Ovary (tissue), 9 donors: ENCODE data around the gene HIVEP1. TPM values are rescaled to one million over a fixed set of nuclear protein-coding genes. Genes with fewer than 3 reads are reported as not detected.

Experiments used
- DNase-seq, 5 donors: peaks; one replicate each; pipeline ENCODE4 v3.0.0-alpha.2; 2019 to 2020
- H3K27ac ChIP-seq, 2 donors: fragments of 200-600 bp; one replicate each; pipeline versions ENCODE4 v1.5.1 to v1.8.0; 2019 to 2022
- H3K27me3 ChIP-seq: fragments of 200-600 bp; one replicate; pipeline ENCODE4 v1.8.0; 2022
- H3K36me3 ChIP-seq: fragments of 200-600 bp; sonication (generic); one replicate; pipeline ENCODE4 v1.5.1; 2019
- H3K4me1 ChIP-seq: one replicate; pipeline ENCODE4 v1.8.1; 2013; ENCODE audit warnings: mild to moderate bottlenecking, moderate library complexity; ENCODE audit not compliant: insufficient read depth
- H3K4me3 ChIP-seq: fragments of 200-600 bp; sonication (generic); one replicate; pipeline ENCODE4 v1.5.1; 2017
- H3K9me3 ChIP-seq, 2 donors: fragments of 200-600 bp in 1 of 2; sonication (generic) in 1 of 2; one replicate each; pipeline versions ENCODE4 v1.5.1 to v1.8.1; 2013 to 2019; ENCODE audit warnings: mild to moderate bottlenecking in 1 of 2, moderate library complexity in 1 of 2
- EP300 ChIP-seq: sonication (generic); formaldehyde crosslinking; IDR thresholded peaks from one replicate; pipeline ENCODE4 v1.6.1; 2017; ENCODE audit warnings: antibody characterized with exemption
- POLR2A ChIP-seq: fragments of 450-650 bp; IDR thresholded peaks from one replicate; pipeline ENCODE4 v1.6.1; 2017; ENCODE audit warnings: antibody characterized with exemption, mild to moderate bottlenecking, moderate library complexity
- WGBS, 3 donors: extraction: QIAGEN DNeasy Blood & Tissue Kit in 1 of 3; methylation state at CpG; one replicate each; pipeline versions ENCODE4 v1.1.5 to v1.1.7; 2013 to 2017; 5-methylcytosine and 5-hydroxymethylcytosine counted together
- intact Hi-C, 4 donors: fragments of 100-400 bp; cut with DNase I; formaldehyde crosslinking; loops; one replicate each; pipeline versions ENCODE4 v1.11.0 to v1.15.1; 2022 to 2023
- polyA plus RNA-seq, 2 donors: library from polyadenylated mRNA; stranded (reverse); fragments of 200-250 nt in 1 of 2; fragments of 350-450 nt in 1 of 2; fragmentation: Illumina TruSeq in 1 of 2; extraction: RNeasy Lipid Tissue Mini Kit (QIAGEN cat#74804) in 1 of 2; gene quantifications; one replicate each; pipeline ENCODE4 v1.2.3, GENCODE V29; 2013 to 2014
- total RNA-seq, 7 donors: library from RNA; depleted of rRNA in 2 of 7; stranded (reverse); fragments of >200 nt in 2 of 7; fragmentation: NEBNext Ultra II Directional in 3 of 7; extraction: Animal tissue kit (Norgen Biotek cat#: 25700) in 3 of 7; gene quantifications; one replicate each; pipeline versions ENCODE4 v1.1.0 to v1.2.4, GENCODE V29; 2016 to 2023
- TF ChIP-seq, protein P1 (sequence below), 3 donors: fragments of 450-650 bp in 2 of 3; fragments of 200-600 bp in 1 of 3; IDR thresholded peaks; one replicate each; pipeline versions ENCODE4 v1.5.1 to v1.8.0; 2016 to 2022; ENCODE audit warnings: antibody characterized with exemption in 3 of 3, mild to moderate bottlenecking in 1 of 3
- donor health status: DM: no; HTN: no; CAD: no; lungs with moderate emphysema.
- donor health status: DM: no; HTN: no; CAD: no.
- donor health status: Bipolar disorder and iron deficiency.
- donor health status: DM: yes; HTN: yes; CAD: no.
- donor health status: DM: no; HTN: no; CAD: no.
- donor health status: DM: yes; HTN: yes; CAD: no.

Gene HIVEP1
- total and polyA plus RNA-seq, 9 donors, result 11.9 to 45.0 (median 27.0) TPM

DNA sequence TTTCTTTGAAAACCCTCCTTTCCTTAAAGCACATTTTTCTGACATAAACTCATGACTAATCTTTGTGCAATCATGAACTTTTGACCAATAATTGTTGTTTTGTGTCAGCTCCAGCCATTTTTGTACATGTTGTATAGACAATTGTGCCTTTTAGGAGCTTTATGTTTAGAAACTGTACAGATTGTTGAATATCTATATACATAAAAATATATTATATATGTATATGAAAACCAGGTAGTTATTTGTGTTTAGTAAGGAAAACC is 152.3 kb downstream of the HIVEP1 start:
- no peak overlapping the region for H3K4me3 ChIP-seq
- H3K36me3 ChIP-seq, result no peaks in the 10 kb centered on the region
- no peak overlapping the region for H3K27ac ChIP-seq
- H3K27me3 ChIP-seq, result no peaks in the 10 kb centered on the region
- peaks cover 2% of the 10 kb centered on the region for H3K4me1 ChIP-seq
- H3K9me3 ChIP-seq, result no peaks in the 10 kb centered on the region
- intact Hi-C loops, result no loop called here
- TF ChIP-seq POLR2A (no peak), EP300 (no peak)
- TF ChIP-seq, protein P1, sequence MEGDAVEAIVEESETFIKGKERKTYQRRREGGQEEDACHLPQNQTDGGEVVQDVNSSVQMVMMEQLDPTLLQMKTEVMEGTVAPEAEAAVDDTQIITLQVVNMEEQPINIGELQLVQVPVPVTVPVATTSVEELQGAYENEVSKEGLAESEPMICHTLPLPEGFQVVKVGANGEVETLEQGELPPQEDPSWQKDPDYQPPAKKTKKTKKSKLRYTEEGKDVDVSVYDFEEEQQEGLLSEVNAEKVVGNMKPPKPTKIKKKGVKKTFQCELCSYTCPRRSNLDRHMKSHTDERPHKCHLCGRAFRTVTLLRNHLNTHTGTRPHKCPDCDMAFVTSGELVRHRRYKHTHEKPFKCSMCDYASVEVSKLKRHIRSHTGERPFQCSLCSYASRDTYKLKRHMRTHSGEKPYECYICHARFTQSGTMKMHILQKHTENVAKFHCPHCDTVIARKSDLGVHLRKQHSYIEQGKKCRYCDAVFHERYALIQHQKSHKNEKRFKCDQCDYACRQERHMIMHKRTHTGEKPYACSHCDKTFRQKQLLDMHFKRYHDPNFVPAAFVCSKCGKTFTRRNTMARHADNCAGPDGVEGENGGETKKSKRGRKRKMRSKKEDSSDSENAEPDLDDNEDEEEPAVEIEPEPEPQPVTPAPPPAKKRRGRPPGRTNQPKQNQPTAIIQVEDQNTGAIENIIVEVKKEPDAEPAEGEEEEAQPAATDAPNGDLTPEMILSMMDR (IDR thresholded peaks at IDR 0.05), result no peak
- no peak for DNase-seq

DNA sequence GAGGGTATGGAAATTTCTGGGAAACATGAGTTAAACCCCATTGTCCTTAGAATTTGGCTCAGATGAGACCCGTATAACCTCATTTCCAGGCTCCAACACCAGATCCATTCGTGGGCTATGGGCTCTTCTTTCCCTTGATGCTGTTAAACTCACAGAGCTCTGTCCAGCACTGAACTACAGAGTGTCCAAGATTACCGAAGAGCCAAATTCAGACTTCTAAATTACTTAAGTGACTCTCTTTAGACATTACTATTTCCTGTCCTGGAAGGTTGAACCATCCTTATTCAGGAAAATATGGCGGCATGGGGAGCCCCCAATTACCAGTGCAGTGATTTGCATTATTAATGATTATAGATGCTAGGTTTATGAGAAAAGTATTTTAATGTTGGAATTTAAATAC is 153.2 kb downstream of the HIVEP1 start:
- H3K4me3 ChIP-seq, result no peak overlapping the region
- H3K27ac ChIP-seq, result no peak overlapping the region
- H3K36me3 ChIP-seq, result no peaks in the 10 kb centered on the region
- WGBS, 3 donors, result 78 to 83% (median 80%) methylated on average over 4 of the region's 4 CpGs
- H3K27me3 ChIP-seq, result no peaks in the 10 kb centered on the region
- TF ChIP-seq EP300 (no peak), POLR2A (no peak)
- TF ChIP-seq, protein P1 (IDR thresholded peaks at IDR 0.05), result no peak
- no peaks in the 10 kb centered on the region for H3K9me3 ChIP-seq
- H3K4me1 ChIP-seq, result peaks cover 2% of the 10 kb centered on the region
- no peak for DNase-seq
- intact Hi-C loops, result no loop called here

DNA sequence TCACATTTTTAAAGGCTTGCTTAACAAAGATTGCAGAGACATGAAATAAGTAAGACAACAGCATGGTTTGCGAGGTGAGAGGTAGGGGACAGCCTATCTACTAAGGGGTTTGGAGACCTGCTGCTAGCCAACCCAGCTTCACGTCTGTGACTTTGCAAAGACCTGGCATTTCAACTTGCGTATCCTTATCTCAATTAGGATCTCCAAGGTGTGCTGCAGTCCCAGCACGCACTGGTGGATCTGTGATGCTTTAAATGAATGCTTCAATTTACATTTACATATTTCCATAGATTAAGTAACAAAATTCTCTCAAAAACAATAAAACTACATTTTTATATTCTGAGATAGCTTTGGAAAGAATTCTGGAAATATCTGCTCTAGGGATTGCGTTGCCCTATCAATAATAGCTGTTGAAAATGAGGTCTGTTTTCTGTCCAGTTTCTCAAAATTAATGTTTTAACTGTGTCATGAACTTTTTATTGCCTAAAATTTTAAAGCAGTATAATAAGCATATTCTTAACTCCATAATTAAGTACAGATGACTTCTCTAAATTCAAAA is 153.7 kb downstream of the HIVEP1 start:
- WGBS, 3 donors, result 82 to 84% (median 84%) methylated on average over 5 of the region's 5 CpGs
- no peak for DNase-seq
- TF ChIP-seq POLR2A, result no peak
- TF ChIP-seq, protein P1 (IDR thresholded peaks at IDR 0.05), result no peak
- intact Hi-C loops, result no loop called here
- Histone ChIP-seq H3K4me3 (no peak overlapping the region), H3K36me3 (no peaks in the 10 kb centered on the region), H3K27me3 (no peaks in the 10 kb centered on the region), H3K27ac (no peak overlapping the region), H3K9me3 (no peaks in the 10 kb centered on the region), H3K4me1 (peaks cover 2% of the 10 kb centered on the region)

DNA sequence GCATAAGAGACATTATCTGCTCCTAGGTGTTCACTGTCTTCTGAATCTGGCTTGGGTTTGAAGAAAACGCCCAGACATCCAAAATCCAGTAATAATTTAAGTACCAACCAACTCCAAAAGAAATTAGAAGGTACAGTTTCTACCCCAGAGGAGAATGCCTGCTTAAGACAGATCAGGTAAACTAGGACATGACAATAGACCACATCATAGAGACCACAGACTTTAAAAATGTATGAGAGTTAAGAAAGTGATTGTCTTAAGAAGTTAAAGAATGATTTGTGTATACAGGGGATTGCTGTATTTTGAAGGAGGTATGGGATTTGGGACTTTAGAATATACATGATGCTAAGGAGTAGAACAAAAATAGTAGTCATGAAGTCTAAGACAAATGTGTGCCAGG is 157.3 kb downstream of the HIVEP1 start:
- intact Hi-C loops, result no loop called here
- TF ChIP-seq POLR2A, result no peak
- TF ChIP-seq, protein P1 (IDR thresholded peaks at IDR 0.05), result no peak
- TF ChIP-seq EP300, result no peak
- Histone ChIP-seq H3K27ac (no peak overlapping the region), H3K9me3 (no peaks in the 10 kb centered on the region), H3K4me1 (no peaks in the 10 kb centered on the region), H3K36me3 (no peaks in the 10 kb centered on the region), H3K4me3 (no peak overlapping the region), H3K27me3 (no peaks in the 10 kb centered on the region)
- DNase-seq, result no peak
- 89 to 100% (median 91%) methylated on average over 1 of the region's 1 CpG for WGBS, 3 donors
